GM21717 (cell line): ENCODE measurements around the gene MBD3L1.
A peak's percentile ranks its signal among the peaks of the same experiment; 100 is the strongest.

ENCODE experiments used
- ATAC-seq: cut with Tn5 transposase; IDR thresholded peaks from one replicate; pipeline ENCODE4 v1.9.1; 2021; ENCODE audit warnings: mild to moderate bottlenecking, moderate library complexity; ENCODE audit not compliant: unreplicated experiment

Gene MBD3L1

GRCh38 chr19:8832132-8833021 is at the start of gene MBD3L1, which contains the start of gene ZNF558:
TSS of gene MBD3L1 (plus strand) at chr19:8832377. CDS start at chr19:8842679, 10,302 bp downstream.
TSS of gene ZNF558 (minus strand) at chr19:8832304. CDS start at chr19:8822659, 9,645 bp downstream.
- peak; percentile 85 for ATAC-seq

- no peak for ATAC-seq
Measured at GRCh38 chr19:8794823-8795222, 37.4 kb upstream of the MBD3L1 start.

GRCh38 chr19:8806661-8807060 is 25.5 kb upstream of the MBD3L1 start:
- no peak for ATAC-seq

GRCh38 chr19:8811315-8812172 is 20.6 kb upstream of the MBD3L1 start:
- no peak for ATAC-seq

GRCh38 chr19:8814176-8814575 is 18.0 kb upstream of the MBD3L1 start:
- no peak for ATAC-seq

- no peak for ATAC-seq
Measured at GRCh38 chr19:8815780-8816179, 16.4 kb upstream of the MBD3L1 start.

GRCh38 chr19:8820234-8820633 is 11.9 kb upstream of the MBD3L1 start:
- ATAC-seq = no peak

- no peak for ATAC-seq
Measured at GRCh38 chr19:8821748-8822241, 10.4 kb upstream of the MBD3L1 start.

- no peak for ATAC-seq
Measured at GRCh38 chr19:8826371-8826770, 5.8 kb upstream of the MBD3L1 start.

GRCh38 chr19:8827277-8827676 is 4.9 kb upstream of the MBD3L1 start:
- ATAC-seq = no peak

- no peak for ATAC-seq
Measured at GRCh38 chr19:8831373-8831772, 804 bp upstream of the MBD3L1 start.

- no peak for ATAC-seq
Measured at GRCh38 chr19:8831832-8832131, 395 bp upstream of the MBD3L1 start.

GRCh38 chr19:8835446-8835845 is 3.3 kb downstream of the MBD3L1 start:
- ATAC-seq = no peak

GRCh38 chr19:8835877-8836276 is 3.7 kb downstream of the MBD3L1 start:
- no peak for ATAC-seq

- ATAC-seq = no peak
Measured at GRCh38 chr19:8840708-8841107, 8.5 kb downstream of the MBD3L1 start.

- no peak for ATAC-seq
Measured at GRCh38 chr19:8846819-8847218, 14.6 kb downstream of the MBD3L1 start.

- ATAC-seq = no peak
Measured at GRCh38 chr19:8849232-8849631, 17.1 kb downstream of the MBD3L1 start.

- ATAC-seq = no peak
Measured at GRCh38 chr19:8850488-8850887, 18.3 kb downstream of the MBD3L1 start.

- ATAC-seq = no peak
Measured at GRCh38 chr19:8858260-8858659, 26.1 kb downstream of the MBD3L1 start.

GRCh38 chr19:8866344-8866743 is 34.2 kb downstream of the MBD3L1 start:
- ATAC-seq = no peak

GRCh38 chr19:8877854-8878705 is 45.9 kb downstream of the MBD3L1 start:
- no peak for ATAC-seq
